K562 (cell line): Measurements from ENCODE around the gene PRRG4. TPM values are rescaled to one million over a fixed set of nuclear protein-coding genes. Genes with fewer than 3 reads are reported as not detected.

ENCODE experiments used
- BRCA1 ChIP-seq, 2 experiments: fragments of 450-650 bp in 1 of 2; sonication (generic) in 1 of 2; formaldehyde crosslinking in 1 of 2; IDR thresholded peaks; 2 replicates each; pipeline versions ENCODE4 v1.5.0 to v1.6.1; 2017 to 2020; ENCODE audit warnings: mild to moderate bottlenecking in 1 of 2, missing genetic modification reagents in 1 of 2
- BRF1 ChIP-seq: IDR thresholded peaks from 3 replicates; pipeline ENCODE4 v1.6.1; 2011; ENCODE audit warnings: borderline replicate concordance, mild to moderate bottlenecking; ENCODE audit not compliant: insufficient read length; ENCODE audit errors: extremely low read depth
- E2F3 ChIP-seq: fragments of 250-450 bp; sonication (Bioruptor Pico); IDR thresholded peaks from 2 replicates; pipeline ENCODE4 v1.4.0; 2020; ENCODE audit warnings: mild to moderate bottlenecking
- EP300 ChIP-seq: IDR thresholded peaks from 2 replicates; pipeline ENCODE4 v1.6.1; 2012; ENCODE audit warnings: low read length, improper control_type of control experiment
- FOXP4 ChIP-seq: sonication (generic); formaldehyde crosslinking; IDR thresholded peaks from 2 replicates; pipeline ENCODE4 v1.8.0; 2022; ENCODE audit warnings: mild to moderate bottlenecking, missing genetic modification reagents, borderline replicate concordance
- MAZ ChIP-seq, 2 experiments: fragments of 450-650 bp in 1 of 2; sonication (generic) in 1 of 2; formaldehyde crosslinking; IDR thresholded peaks in 1 of 2; conservative IDR thresholded peaks in 1 of 2; 2 replicates each; pipeline versions ENCODE4 v1.4.0 to v1.5.0; 2020; ENCODE audit warnings: mild to moderate bottlenecking in 1 of 2, missing genetic modification reagents in 1 of 2
- MCM2 ChIP-seq: fragments of 450-650 bp; IDR thresholded peaks from 2 replicates; pipeline ENCODE4 v1.6.1; 2017; ENCODE audit warnings: low read depth, mild to moderate bottlenecking
- NFIX ChIP-seq: fragments of 250-450 bp; sonication (Bioruptor Pico); IDR thresholded peaks from 2 replicates; pipeline ENCODE4 v1.4.0; 2020; ENCODE audit warnings: low read depth, mild to moderate bottlenecking, moderate library complexity
- SRF ChIP-seq, 2 experiments: fragments of 250-450, 450-650 bp in 1 of 2; sonication (Bioruptor Pico) in 1 of 2; sonication (generic) in 1 of 2; formaldehyde crosslinking; IDR thresholded peaks; 2 replicates each; pipeline versions ENCODE4 v1.5.0 to v1.5.1; 2020 to 2022; ENCODE audit warnings: mild to moderate bottlenecking in 1 of 2, missing genetic modification reagents in 1 of 2
- ZNF347 ChIP-seq: fragments of 450-650 bp; formaldehyde crosslinking; IDR thresholded peaks from 2 replicates; pipeline ENCODE4 v1.4.0; 2020; ENCODE audit warnings: low read depth, mild to moderate bottlenecking, moderate library complexity
- polyA plus RNA-seq, 8 experiments: library from polyadenylated mRNA; depleted of rRNA in 4 of 8; stranded (reverse) in 5 of 8; unstranded in 3 of 8; fragments of >200 nt; fragmentation: Nextera tagmentation in 2 of 8; fragmentation: Illumina TruSeq in 1 of 8; extraction: Ambion mirVana in 2 of 8; extraction: Trizol in 1 of 8; gene quantifications; 2 replicates each; pipeline versions ENCODE4 v1.2.1 to v1.2.3, GENCODE V29; 2011 to 2014; ENCODE audit warnings: inconsistent platforms in 1 of 8, missing spikeins in 1 of 8
- total RNA-seq, 7 experiments: library from RNA; depleted of rRNA in 6 of 7; stranded (reverse); fragments of >200 nt in 6 of 7; fragmentation: Illumina TruSeq in 2 of 7; extraction: Trizol in 2 of 7; gene quantifications; 2 replicates each; pipeline versions ENCODE4 v1.2.1 to v1.2.3, GENCODE V29; 2011 to 2021; ENCODE audit warnings: low replicate concordance in 1 of 7
- TF ChIP-seq, protein P1 (sequence below), 2 experiments: fragments of 450-650 bp in 1 of 2; sonication (generic) in 1 of 2; formaldehyde crosslinking in 1 of 2; IDR thresholded peaks; 2 replicates each; pipeline versions ENCODE4 v1.7.1 to v1.9.0; 2016 to 2022; ENCODE audit warnings: inconsistent platforms in 1 of 2, mild to moderate bottlenecking in 1 of 2, missing genetic modification reagents in 1 of 2
- TF ChIP-seq, protein P2 (sequence below): fragments of 450-650 bp; IDR thresholded peaks from 2 replicates; pipeline ENCODE4 v1.6.1; 2016; ENCODE audit warnings: mild to moderate bottlenecking

PRRG4 gene
- total and polyA plus RNA-seq, 9 of the 15 experiments (the other 6 are each of a cell fraction or from before 2014, with no cell fraction given): not detected

- TF ChIP-seq, protein P1, sequence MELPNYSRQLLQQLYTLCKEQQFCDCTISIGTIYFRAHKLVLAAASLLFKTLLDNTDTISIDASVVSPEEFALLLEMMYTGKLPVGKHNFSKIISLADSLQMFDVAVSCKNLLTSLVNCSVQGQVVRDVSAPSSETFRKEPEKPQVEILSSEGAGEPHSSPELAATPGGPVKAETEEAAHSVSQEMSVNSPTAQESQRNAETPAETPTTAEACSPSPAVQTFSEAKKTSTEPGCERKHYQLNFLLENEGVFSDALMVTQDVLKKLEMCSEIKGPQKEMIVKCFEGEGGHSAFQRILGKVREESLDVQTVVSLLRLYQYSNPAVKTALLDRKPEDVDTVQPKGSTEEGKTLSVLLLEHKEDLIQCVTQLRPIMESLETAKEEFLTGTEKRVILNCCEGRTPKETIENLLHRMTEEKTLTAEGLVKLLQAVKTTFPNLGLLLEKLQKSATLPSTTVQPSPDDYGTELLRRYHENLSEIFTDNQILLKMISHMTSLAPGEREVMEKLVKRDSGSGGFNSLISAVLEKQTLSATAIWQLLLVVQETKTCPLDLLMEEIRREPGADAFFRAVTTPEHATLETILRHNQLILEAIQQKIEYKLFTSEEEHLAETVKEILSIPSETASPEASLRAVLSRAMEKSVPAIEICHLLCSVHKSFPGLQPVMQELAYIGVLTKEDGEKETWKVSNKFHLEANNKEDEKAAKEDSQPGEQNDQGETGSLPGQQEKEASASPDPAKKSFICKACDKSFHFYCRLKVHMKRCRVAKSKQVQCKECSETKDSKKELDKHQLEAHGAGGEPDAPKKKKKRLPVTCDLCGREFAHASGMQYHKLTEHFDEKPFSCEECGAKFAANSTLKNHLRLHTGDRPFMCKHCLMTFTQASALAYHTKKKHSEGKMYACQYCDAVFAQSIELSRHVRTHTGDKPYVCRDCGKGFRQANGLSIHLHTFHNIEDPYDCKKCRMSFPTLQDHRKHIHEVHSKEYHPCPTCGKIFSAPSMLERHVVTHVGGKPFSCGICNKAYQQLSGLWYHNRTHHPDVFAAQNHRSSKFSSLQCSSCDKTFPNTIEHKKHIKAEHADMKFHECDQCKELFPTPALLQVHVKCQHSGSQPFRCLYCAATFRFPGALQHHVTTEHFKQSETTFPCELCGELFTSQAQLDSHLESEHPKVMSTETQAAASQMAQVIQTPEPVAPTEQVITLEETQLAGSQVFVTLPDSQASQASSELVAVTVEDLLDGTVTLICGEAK (IDR thresholded peaks at IDR 0.05): no peak
- TF ChIP-seq, protein P1 (CRISPR knock-in tag; IDR thresholded peaks at IDR 0.05): no peak
- TF ChIP-seq FOXP4 (CRISPR knock-in tag): no peak
- no peak for TF ChIP-seq SRF (CRISPR knock-in tag; IDR thresholded peaks at IDR 0.05)
- TF ChIP-seq MAZ (CRISPR knock-in tag; conservative IDR thresholded peaks at IDR 0.05 in 1 of 2, IDR thresholded peaks at IDR 0.05 in 1 of 2): peak; percentile 77 to 96; a peak in 3 of 4 replicates
- no peak for TF ChIP-seq NFIX (CRISPR knock-in tag)
- TF ChIP-seq E2F3 (CRISPR knock-in tag): peak; percentile 95
- no peak for TF ChIP-seq MCM2
- TF ChIP-seq, protein P2, sequence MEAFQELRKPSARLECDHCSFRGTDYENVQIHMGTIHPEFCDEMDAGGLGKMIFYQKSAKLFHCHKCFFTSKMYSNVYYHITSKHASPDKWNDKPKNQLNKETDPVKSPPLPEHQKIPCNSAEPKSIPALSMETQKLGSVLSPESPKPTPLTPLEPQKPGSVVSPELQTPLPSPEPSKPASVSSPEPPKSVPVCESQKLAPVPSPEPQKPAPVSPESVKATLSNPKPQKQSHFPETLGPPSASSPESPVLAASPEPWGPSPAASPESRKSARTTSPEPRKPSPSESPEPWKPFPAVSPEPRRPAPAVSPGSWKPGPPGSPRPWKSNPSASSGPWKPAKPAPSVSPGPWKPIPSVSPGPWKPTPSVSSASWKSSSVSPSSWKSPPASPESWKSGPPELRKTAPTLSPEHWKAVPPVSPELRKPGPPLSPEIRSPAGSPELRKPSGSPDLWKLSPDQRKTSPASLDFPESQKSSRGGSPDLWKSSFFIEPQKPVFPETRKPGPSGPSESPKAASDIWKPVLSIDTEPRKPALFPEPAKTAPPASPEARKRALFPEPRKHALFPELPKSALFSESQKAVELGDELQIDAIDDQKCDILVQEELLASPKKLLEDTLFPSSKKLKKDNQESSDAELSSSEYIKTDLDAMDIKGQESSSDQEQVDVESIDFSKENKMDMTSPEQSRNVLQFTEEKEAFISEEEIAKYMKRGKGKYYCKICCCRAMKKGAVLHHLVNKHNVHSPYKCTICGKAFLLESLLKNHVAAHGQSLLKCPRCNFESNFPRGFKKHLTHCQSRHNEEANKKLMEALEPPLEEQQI: no peak
- TF ChIP-seq BRCA1 (IDR thresholded peaks at IDR 0.05): no peak
- TF ChIP-seq BRCA1 (CRISPR knock-in tag; IDR thresholded peaks at IDR 0.05): no peak
- TF ChIP-seq BRF1: no peak
- TF ChIP-seq ZNF347 (CRISPR knock-in tag): no peak
- TF ChIP-seq EP300: peak; percentile 32; the same call in 1 of the 2 replicates
Observed at GRCh38 chr11:32892355-32893092, 62.8 kb downstream of the PRRG4 start, which contains the start of gene QSER1 (continued).
